DOHH2 (cell line): ENCODE data around the gene WTIP.

ENCODE experiments used
- CTCF ChIP-seq: fragments of 200-600 bp; sonication (generic); IDR thresholded peaks from one replicate; pipeline ENCODE4 v1.5.1; 2014; ENCODE audit warnings: antibody characterized with exemption, mild to moderate bottlenecking, low read depth, low read length; ENCODE audit not compliant: poor library complexity, severe bottlenecking
- EZH2phosphoT487 ChIP-seq: fragments of 200-600 bp; sonication (generic); IDR thresholded peaks from 2 replicates; pipeline ENCODE4 v1.6.1; 2017; ENCODE audit warnings: borderline replicate concordance, mild to moderate bottlenecking, antibody characterized with exemption, low read length, moderate library complexity, mixed read lengths

- TF ChIP-seq CTCF = no peak
- TF ChIP-seq EZH2phosphoT487 = no peak
Measured at GRCh38 chr19:34539396-34539795, 57.8 kb downstream of the WTIP start.
